ENCODE data around the gene NRG3.

DNA sequence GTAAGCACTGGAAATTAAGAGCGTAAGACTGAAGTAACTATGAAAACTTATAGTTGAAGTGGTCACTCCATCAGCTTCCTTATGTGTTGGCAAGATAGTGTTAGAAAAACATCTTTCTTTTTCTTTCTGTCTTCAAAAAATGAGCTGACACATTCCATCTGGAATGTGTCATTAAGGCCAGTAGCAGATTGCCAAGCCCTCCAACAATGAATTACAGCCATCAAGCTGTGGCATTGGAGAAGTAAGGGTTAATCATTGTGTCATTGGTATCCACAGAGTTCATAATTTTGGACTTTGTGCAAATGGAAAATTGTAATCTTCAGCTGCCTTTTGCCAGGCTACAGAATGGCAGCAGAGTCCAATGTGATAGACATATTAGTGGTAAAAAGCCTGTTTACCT is 926.3 kb downstream of the NRG3 start:
- TF ChIP-seq ZNF394 (tag by site-specific recombination; IDR thresholded peaks at IDR 0.05; ENCODE audit: borderline replicate concordance) (no peak), ZNF274 (IDR thresholded peaks at IDR 0.05; ENCODE audit: low read length) (no peak), ZNF274 (tag by site-specific recombination; IDR thresholded peaks at IDR 0.05; ENCODE audit: borderline replicate concordance) (no peak), CTCF (tag by site-specific recombination; IDR thresholded peaks at IDR 0.05) (no peak), ZNF561 (tag by site-specific recombination; IDR thresholded peaks at IDR 0.05; ENCODE audit: borderline replicate concordance) (no peak), ZNF221 (tag by site-specific recombination; IDR thresholded peaks at IDR 0.05; ENCODE audit: borderline replicate concordance) (no peak), ZNF560 (tag by site-specific recombination; IDR thresholded peaks at IDR 0.05; ENCODE audit: borderline replicate concordance) (no peak)
- TF ChIP-seq, protein P1, sequence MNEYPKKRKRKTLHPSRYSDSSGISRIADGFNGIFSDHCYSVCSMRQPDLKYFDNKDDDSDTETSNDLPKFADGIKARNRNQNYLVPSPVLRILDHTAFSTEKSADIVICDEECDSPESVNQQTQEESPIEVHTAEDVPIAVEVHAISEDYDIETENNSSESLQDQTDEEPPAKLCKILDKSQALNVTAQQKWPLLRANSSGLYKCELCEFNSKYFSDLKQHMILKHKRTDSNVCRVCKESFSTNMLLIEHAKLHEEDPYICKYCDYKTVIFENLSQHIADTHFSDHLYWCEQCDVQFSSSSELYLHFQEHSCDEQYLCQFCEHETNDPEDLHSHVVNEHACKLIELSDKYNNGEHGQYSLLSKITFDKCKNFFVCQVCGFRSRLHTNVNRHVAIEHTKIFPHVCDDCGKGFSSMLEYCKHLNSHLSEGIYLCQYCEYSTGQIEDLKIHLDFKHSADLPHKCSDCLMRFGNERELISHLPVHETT (tag by site-specific recombination; IDR thresholded peaks at IDR 0.05): no peak
- TF ChIP-seq, protein P2, sequence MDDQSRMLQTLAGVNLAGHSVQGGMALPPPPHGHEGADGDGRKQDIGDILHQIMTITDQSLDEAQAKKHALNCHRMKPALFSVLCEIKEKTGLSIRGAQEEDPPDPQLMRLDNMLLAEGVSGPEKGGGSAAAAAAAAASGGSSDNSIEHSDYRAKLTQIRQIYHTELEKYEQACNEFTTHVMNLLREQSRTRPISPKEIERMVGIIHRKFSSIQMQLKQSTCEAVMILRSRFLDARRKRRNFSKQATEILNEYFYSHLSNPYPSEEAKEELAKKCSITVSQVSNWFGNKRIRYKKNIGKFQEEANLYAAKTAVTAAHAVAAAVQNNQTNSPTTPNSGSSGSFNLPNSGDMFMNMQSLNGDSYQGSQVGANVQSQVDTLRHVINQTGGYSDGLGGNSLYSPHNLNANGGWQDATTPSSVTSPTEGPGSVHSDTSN (CRISPR knock-in tag; IDR thresholded peaks at IDR 0.05): no peak

Measured in HEK293 (cell line).